ENCODE measurements around the gene UBR2.
A peak's percentile ranks its signal among the peaks of the same experiment; 100 is the strongest.
"Not testable (repeated sequence)": the region's sequence is repeated elsewhere in the genome, so short reads cannot be mapped to it uniquely, and the experiment has no call there.

Gene UBR2

DNA sequence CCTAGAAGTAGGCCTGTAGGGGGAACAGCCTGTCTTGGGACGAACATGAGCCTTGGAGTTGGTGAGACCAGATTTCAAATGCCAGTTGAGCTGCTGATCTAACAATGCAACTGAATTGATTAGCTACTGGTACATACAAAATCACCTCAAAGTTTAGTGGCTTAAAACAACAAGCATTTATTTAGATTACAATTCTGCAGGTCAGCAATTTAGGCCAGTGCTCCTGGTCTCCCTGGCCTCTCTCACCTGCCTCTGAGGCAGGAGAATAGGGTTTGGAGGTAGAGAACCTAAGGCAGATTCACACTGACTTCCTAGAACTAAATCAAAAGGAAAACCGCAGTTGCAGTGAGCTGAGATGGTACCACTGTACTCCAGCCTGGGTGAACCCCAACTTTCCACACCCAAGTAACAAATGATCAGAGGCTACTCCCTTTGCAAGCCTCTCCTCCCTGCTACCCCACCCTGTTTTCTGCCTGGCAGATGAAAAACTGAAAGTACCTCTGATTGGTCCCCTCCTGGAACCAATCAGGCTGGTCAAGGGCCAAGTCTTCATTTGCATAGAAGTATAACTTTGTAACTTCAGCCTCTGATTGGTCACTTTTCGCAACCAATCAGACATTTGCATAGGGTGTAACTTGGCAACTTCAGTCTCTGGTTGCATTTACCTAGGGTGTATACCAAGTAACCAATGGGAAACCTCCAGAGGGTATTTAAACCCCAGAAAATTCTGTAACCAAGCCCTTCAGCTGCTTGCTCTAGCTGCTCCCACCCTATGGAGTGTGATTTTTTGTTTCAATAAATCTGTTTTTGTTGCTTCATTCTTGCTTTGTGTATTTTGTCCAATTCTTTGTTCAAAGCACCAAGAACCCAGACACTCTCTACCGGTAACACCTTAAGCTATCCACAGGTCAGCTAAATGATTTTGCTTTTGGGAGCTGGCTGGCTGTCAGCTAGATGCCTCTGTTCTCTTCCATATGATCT, 8.1 kb upstream of the UBR2 start:
- no peak for DNase-seq (ENCODE audit: low spot score)

DNA sequence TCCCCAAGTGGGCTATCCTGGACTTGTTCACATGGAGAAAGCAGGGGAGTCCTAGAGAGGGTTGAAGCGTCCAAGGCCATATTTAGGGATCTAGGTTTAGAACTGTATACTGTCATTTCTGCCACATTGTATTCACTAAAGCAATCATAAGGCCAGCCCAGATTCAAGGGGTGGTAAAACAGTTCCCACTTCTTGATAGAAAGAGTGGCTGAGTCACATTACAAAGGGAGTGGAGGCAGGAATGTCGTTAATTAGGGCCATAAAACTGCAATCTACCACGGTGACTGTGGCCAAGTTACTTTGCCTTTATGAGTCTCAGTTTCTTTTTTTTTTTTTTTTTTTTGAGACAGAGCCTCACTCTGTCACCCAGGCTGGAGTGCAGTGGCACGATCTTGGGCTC, 7.4 kb upstream of the UBR2 start:
- DNase-seq (ENCODE audit: low spot score), result no peak

- not testable (repeated sequence) for DNase-seq (ENCODE audit: low spot score)
Measured at GRCh38 chr6:42559276-42559675, 4.6 kb upstream of the UBR2 start.

GRCh38 chr6:42561986-42562385, 1.8 kb upstream of the UBR2 start:
- DNase-seq (ENCODE audit: low spot score), result no peak

DNA sequence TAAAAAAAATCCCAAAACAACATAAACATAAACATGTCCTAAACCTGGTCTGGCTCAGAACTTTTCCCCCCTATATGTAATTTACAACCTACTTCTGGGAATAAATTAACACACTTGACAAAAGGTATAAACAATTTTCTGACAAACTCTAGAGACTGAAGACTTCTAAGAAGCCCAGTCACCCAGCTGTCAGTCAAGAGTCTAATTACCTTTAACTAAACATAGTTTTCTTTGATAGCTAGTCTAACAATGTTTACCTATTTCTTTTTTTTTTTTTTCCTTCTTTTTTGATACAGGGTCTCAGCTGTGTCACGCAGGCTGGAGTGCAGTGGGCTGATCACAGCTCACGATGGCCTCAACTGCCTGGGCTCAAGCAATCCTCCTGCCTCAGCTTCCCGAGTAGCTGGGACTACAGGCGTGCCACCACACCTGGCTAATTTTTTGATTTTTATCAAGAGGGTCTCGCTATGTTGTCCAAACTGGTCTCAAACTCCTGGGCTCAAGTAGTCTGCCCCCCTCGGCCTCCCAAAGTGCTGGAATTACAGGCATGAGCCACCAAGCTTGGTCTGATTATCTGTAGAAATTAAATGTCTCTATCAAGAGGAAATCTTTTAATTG, 932 bp upstream of the UBR2 start:
- no peak for DNase-seq (ENCODE audit: low spot score)

DNA sequence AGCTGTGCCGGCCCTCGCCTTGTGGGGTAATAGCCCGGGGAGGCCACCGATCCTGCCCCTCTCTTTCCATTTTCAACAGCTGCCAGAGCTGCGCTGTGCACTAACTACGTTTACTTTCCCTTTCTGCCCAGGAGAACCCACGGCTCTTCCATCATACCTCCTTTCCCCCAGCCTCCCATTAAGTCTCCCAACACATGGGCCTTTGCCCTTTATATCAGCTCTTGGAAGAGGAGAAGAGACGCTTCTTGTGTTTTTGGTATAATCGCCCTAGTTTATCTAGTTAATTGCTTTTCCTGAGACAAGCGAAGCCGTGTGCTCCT, 637 bp downstream of the UBR2 start:
- DNase-seq (ENCODE audit: low spot score), result no peak

GRCh38 chr6:42565823-42566613, 2.2 kb downstream of the UBR2 start:
- no peak for DNase-seq (ENCODE audit: low spot score)

DNA sequence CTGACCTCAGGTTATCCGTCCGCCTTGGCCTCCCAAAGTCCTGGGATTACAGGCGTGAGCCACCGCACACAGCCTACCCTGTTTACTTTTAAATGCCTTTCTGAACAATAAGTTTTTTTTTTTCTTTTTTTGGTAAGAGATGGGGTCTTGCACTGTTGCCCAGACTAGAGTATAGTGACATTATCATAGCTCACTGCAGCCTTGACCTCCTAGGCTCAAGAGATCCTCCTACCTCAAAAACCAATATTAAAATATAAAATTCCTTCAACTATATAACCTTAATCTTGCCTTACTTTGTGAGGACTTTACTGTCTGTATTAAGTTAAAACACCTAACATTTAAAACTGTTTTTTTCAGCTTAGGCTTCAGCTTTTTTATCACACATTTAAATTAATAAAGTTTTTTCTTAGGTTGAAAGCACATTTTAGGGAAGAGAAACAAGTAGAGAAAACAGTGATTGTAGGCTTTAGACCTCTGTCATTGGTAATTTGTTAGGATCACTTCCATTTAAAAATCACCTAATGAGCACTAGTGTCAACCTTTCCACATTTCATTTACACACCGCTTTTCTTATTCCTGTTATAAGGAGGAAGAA, 2.9 kb downstream of the UBR2 start:
- no peak for DNase-seq (ENCODE audit: low spot score)

GRCh38 chr6:42567237-42567636, 3.4 kb downstream of the UBR2 start:
- not testable (repeated sequence) for DNase-seq (ENCODE audit: low spot score)

DNA sequence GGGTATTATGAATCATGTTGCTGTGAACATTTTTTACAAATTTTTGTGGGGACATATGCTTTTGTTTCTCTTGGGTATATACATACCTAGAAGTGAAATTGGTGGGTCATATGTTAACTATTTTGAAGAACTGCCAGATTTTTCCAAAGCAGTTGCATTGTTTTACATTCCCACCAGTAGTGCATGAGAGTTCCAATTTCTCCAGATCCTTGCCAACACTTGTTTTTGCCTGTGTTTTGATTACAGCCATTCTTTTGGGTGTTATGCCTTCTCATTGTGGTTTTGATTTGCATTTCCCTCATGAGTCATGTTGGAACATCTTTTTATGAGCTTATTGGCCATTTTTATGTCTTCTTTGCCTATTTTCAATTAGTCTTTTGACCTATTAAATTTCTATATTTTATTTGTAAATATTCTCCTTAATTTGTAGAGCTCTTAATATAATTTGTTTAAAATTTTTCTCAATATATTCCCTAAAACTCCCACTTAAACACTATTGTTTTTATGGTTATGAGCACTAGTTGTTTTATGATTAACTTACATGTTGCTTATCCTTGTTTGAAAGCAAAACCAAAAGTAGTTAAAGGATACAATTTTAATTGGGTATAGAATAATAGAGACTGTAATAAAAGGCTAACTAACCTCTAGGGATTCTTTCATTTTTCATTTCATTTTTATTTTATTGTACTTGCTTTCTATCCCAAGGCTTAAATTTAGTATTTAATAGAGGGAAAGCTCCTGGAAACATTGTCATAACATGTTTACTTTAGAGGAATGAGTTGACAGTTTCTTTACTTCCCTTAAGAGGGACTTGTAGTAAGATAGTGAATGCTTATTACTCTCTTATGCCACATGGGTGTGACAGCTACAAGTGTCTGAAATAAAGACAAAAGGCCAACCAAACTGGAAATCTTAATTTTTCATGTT, 5.5 kb downstream of the UBR2 start:
- peak; percentile 32 for DNase-seq (ENCODE audit: low spot score)

- DNase-seq (ENCODE audit: low spot score), result no peak
Measured at GRCh38 chr6:42571611-42572342, 7.9 kb downstream of the UBR2 start.

- DNase-seq (ENCODE audit: low spot score), result no peak
Measured at GRCh38 chr6:42572523-42572922, 8.7 kb downstream of the UBR2 start.

DNA sequence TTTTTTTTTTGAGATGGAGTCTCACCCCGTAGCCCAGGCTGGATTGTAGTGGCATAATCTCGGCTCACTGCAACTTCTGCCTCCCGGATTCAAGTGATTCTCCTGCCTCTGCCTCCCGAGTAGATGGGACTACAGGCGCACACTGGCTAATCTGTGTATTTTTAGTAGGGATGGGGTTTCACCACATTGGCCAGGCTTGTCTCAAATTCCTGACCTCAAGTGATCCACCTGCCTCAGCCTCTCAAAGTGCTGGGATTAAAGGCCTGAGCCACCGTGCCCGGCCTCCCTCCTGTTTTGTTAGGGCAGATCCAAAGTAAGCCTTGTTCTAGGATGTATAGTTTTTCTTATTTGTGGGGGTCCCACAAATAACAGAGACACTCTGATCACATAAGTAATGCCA, 12.7 kb downstream of the UBR2 start:
- DNase-seq (ENCODE audit: low spot score), result not testable (repeated sequence)

- DNase-seq (ENCODE audit: low spot score), result no peak
Measured at GRCh38 chr6:42598300-42598699, 34.5 kb downstream of the UBR2 start.

DNA sequence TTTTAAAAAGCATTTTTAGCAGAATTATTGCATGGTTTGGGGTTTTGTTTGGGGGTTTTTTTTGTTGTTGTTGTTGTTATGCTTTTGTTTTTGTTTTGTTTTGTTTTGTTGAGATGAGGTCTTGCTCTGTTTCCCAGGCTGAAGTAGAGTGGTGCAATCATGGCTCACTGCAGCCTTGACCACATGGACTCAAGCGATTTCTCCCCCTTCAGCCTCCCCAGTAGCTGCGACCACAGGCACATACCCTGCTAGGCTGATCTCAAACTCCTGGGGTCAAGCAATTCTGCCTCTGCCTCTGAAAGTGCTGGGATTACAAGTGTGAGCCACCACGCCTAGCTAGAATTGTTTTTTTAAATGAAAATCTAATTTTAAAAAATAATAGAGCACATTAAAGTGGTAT, 35.7 kb downstream of the UBR2 start:
- DNase-seq (ENCODE audit: low spot score), result no peak

- peak; percentile 7 for DNase-seq (ENCODE audit: low spot score)
Measured at GRCh38 chr6:42604150-42604549, 40.3 kb downstream of the UBR2 start.

GRCh38 chr6:42604699-42605098, 40.9 kb downstream of the UBR2 start:
- not testable (repeated sequence) for DNase-seq (ENCODE audit: low spot score)

DNA sequence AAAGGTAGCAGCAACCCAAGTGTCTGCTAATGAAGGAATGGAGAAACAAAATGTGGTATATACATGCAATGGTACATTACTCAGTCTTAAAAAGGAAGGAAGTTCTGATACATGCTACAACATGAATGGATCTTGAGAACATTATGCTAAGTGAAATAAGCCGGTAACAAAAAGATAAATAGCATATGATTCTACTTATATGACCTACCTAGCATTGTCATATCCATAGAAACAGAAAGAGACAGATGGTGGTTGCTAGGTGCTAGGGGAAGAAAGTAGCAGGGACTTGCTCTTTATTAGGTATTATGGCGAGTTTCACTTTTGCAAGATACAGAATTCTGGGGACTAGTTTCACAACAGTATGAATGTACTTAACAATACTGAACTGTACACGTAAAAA, 46.6 kb downstream of the UBR2 start:
- DNase-seq (ENCODE audit: low spot score), result no peak

GRCh38 chr6:42615518-42615917, 51.7 kb downstream of the UBR2 start:
- no peak for DNase-seq (ENCODE audit: low spot score)

GRCh38 chr6:42616716-42617115, 52.9 kb downstream of the UBR2 start:
- DNase-seq (ENCODE audit: low spot score), result no peak

DNA sequence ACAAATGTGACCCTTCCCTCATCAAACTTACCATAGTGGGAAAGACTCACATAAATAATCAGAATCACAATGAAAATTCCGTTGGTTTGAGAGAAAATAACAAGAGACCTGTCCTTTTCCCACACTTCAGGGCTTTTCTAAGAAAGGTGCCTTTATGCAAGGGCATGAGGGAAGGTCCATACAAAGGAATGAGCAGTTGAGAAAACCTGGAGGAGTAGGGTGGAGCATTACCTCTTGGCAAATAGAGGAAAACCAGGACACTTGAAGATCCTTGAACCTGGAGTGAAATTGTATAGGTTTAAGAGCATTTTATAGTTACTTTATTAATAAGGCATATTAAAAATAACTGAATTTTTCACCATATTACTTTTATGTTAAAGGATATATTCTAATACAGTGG, 54.3 kb downstream of the UBR2 start:
- no peak for DNase-seq (ENCODE audit: low spot score)

Measured in COLO829 (cell line).